ENCODE results near the gene CACNA1C.

Gene CACNA1C

GRCh38 chr12:2302711-2303580, 250.2 kb downstream of the CACNA1C start:
- DNase-seq, result no peak

DNA sequence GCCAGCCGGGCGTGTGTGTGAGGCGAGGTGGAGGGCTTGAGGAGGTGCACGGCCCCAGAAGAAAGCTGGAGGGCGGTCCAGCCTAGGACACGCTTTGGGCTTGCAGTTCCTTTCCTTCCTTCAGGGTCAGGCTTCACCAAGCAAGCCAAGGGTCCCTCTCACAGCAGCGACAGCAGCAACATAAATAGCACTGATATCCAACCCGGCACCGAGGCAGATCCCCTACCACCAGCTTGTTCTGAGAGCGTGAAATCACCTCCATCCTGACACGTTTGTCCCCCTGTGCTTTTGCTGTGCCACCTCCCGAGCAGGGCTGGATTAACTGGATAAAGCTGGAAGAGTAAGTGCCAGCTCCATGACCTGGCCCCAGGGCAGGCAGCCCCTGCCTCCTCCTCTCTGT, 251.4 kb downstream of the CACNA1C start:
- no peak for DNase-seq

DNA sequence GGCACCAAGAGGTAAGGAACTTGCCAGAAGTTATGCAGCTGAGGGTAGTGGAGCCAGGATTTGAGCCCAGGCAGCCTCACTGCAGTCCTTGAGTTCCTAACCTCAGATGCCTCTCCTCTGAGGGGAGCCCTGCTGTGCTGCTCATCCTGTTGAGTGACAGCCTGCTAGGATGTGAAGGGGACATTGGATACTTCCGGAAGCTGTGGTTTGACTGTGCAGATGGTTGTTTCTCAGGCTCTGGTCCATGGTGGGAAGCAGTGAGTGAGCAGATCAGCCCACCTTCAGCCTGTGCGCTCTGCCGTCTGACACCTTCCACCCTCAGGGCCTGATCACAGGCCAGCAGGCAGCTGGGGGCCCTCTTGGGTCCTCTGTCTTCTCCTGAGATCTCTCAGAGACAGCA, 253.2 kb downstream of the CACNA1C start:
- no peak for DNase-seq

- DNase-seq, result no peak
Observed at GRCh38 chr12:2306735-2307134, 253.9 kb downstream of the CACNA1C start.

GRCh38 chr12:2307550-2307949, 254.8 kb downstream of the CACNA1C start:
- DNase-seq, result no peak

DNA sequence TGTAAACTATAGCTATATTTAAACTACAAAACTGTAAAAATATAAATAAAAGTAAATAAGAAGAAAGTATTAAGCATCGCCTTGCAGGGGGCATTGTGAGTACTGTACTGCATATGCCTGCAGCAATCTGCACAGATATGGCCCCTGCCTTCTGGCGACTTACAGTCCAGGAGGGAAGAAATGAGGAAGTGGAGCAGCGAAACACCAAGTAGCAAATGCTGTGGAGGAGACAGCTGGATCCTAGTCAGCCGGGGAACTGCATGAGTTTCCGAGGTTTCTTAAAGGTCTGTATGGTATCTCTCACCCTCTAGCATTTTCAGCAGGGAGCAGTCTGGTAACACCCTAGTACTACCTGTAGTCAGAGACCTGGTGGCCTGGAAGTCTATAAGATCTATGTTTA, 256.9 kb downstream of the CACNA1C start:
- no peak for DNase-seq

- no peak for DNase-seq
Observed at GRCh38 chr12:2311020-2311778, 258.4 kb downstream of the CACNA1C start.

GRCh38 chr12:2312175-2312574, 259.4 kb downstream of the CACNA1C start:
- DNase-seq, result no peak

DNA sequence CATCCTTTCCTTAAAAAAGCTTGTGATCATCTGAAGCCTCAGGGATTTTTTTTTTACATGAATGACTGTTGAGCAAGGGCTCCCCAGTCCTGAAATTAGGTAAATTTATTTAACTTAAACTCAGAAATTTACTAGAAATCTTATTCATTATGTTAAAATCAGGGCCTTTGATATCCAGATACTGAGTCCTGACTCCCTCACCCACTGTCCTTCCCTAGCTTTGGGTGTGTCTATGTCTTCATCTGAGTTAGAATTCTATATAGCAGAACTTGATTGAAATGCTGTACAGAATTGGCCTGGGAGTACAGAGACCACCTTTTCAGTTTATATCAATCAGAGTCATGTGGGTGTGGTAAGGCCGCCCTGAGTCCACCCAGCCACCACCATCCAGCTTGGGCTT, 260.0 kb downstream of the CACNA1C start:
- DNase-seq, result no peak

- DNase-seq, result no peak
Observed at GRCh38 chr12:2314492-2314891, 261.7 kb downstream of the CACNA1C start.

- DNase-seq, result no peak
Observed at GRCh38 chr12:2317772-2318171, 265.0 kb downstream of the CACNA1C start.

GRCh38 chr12:2318286-2318685, 265.5 kb downstream of the CACNA1C start:
- no peak for DNase-seq

- no peak for DNase-seq
Observed at GRCh38 chr12:2319136-2319535, 266.3 kb downstream of the CACNA1C start.

DNA sequence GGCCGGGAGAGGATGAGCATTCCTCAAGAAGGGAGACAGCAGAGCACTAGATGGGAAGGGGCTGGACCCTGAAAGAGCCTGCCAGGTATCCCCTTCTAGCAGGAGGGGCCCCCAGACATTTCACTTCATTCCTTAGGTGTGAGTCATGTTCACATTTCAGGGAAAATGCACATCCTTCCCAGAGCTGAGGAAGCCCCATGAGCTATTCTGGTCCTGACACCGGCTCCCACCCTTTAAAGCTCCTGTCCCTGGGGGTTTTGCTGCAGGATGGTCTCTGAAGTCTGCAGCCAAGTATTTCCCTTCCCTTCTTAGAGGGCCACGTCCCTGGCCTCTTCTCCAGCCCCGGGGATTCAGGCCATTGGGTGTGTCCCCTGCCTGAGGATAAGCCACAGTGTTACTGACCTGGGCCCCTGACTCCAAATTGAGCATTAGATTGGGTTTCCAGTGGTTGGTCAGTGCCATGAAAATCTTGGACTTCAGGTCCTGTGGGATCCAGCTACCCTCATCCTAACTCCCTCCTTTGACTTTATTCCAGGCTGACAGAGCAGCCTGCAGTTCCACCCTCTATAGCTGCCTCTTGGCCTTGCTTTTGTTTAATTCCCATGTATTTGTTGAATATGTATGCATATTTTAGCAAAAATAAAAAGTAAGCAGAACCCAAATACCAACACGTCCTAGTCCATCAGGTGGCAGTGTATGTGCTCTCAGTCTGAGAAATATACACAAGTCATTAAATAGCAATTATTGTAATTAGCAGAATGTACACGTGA, 267.1 kb downstream of the CACNA1C start:
- no peak for DNase-seq

GRCh38 chr12:2320841-2321240, 268.1 kb downstream of the CACNA1C start:
- DNase-seq, result no peak

- DNase-seq, result no peak
Observed at GRCh38 chr12:2322554-2323120, 269.9 kb downstream of the CACNA1C start.

GRCh38 chr12:2323532-2324255, 270.9 kb downstream of the CACNA1C start:
- DNase-seq, result no peak

DNA sequence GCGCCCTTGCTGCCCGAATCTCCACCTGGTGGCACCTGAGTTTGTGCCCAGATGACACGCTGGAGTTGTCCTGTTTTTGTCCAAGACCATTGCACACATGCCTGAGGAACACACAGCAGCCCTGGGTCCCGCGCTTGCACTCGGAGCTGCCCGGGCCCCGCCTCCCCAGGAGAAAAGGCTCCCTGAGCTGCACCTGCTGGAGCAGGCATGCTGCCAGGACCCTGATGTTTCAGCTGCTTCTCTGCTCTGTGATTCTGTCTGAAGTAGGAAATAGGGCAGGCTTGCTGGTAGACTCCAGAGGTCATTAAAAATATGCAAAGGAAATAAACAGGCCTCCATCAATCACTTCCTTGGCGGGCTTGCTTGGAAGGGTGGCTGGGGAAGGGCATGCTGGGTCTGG, 271.6 kb downstream of the CACNA1C start:
- no peak for DNase-seq

DNA sequence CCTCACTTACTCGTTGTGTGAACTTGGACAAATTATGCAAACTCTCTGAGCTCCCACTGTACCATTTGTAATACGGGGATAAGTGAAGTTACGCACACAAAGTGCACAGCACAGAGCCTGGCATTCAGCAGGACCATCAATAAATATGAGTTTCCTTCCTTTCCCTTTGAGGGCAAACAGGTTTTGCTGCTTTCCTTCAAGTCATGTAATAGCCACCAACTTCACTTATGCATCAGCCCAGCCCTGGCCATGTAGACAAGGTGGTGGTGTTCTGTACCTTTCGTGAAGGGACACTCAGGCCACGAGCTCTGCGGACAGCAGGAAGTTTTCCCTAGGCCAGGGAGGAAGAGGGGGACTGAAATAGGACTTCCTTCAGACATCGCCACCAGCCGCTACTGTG, 272.7 kb downstream of the CACNA1C start:
- no peak for DNase-seq

GRCh38 chr12:2326470-2326869, 273.7 kb downstream of the CACNA1C start:
- no peak for DNase-seq

GRCh38 chr12:2328661-2329060, 275.9 kb downstream of the CACNA1C start:
- no peak for DNase-seq

- no peak for DNase-seq
Observed at GRCh38 chr12:2329661-2330210, 276.9 kb downstream of the CACNA1C start.

Measured in stimulated activated CD4-positive, alpha-beta T cell treated with anti-CD3 and anti-CD28 coated beads, Interleukin-2, amount 100 ng/mL, for 48 hours (primary cell).